Psoas muscle (tissue), 8 donors: ENCODE measurements around the gene KCNT2. TPM values are rescaled to one million over a fixed set of nuclear protein-coding genes. Genes with fewer than 3 reads are reported as not detected.

Experiments used
- ATAC-seq, 4 donors: fragments of 200-7000 bp; cut with Tn5 transposase; one replicate each; pipeline ENCODE4 v1.9.1; 2020; ENCODE audit warnings: moderate library complexity in 3 of 4, mild to moderate bottlenecking in 2 of 4
- DNase-seq, 2 donors: peaks; one replicate each; pipeline ENCODE4 v3.0.0-alpha.2; 2020
- H3K27ac ChIP-seq: fragments of 200-600 bp; one replicate; pipeline ENCODE4 v1.8.0; 2022
- H3K27me3 ChIP-seq, 3 donors: fragments of 200-600 bp in 1 of 3; one replicate each; pipeline versions ENCODE4 v1.6.1 to v1.8.0; 2013 to 2022; ENCODE audit warnings: low read length in 2 of 3, mild to moderate bottlenecking in 2 of 3, moderate library complexity in 1 of 3; ENCODE audit not compliant: insufficient read depth in 3 of 3
- H3K36me3 ChIP-seq, 2 donors: fragments of 200-600 bp in 1 of 2; one replicate each; pipeline versions ENCODE4 v1.6.1 to v1.8.0; 2013 to 2022; ENCODE audit warnings: low read depth in 1 of 2, mild to moderate bottlenecking in 1 of 2, moderate library complexity in 1 of 2; ENCODE audit not compliant: insufficient read depth in 1 of 2
- H3K4me1 ChIP-seq: fragments of 200-600 bp; one replicate; pipeline ENCODE4 v1.8.0; 2022
- H3K4me3 ChIP-seq: fragments of 200-600 bp; one replicate; pipeline ENCODE4 v1.8.0; 2022; ENCODE audit warnings: mild to moderate bottlenecking
- H3K9me3 ChIP-seq: fragments of 200-600 bp; one replicate; pipeline ENCODE4 v1.8.0; 2022
- WGBS, 3 donors: extraction: QIAGEN DNeasy Blood & Tissue Kit; methylation state at CpG; one replicate each; pipeline versions ENCODE4 v1.1.6 to v1.1.7; 2013; 5-methylcytosine and 5-hydroxymethylcytosine counted together
- intact Hi-C, 2 donors: fragments of 100-400 bp; cut with DNase I; formaldehyde crosslinking; loops; one replicate each; pipeline versions ENCODE4 v1.11.0 to v1.14.2; 2022
- polyA plus RNA-seq, 3 donors: library from polyadenylated mRNA; stranded (reverse); fragments of 200-250 nt; gene quantifications; one replicate each; pipeline ENCODE4 v1.2.3, GENCODE V29; 2013
- total RNA-seq, 4 donors: library from RNA; stranded (reverse); fragmentation: NEBNext Ultra II Directional in 2 of 4; extraction: Animal tissue kit (Norgen Biotek cat#: 25700) in 2 of 4; gene quantifications; one replicate each; pipeline versions ENCODE4 v1.2.1 to v1.2.4, GENCODE V29; 2021 to 2023
- TF ChIP-seq, protein P1 (sequence below): fragments of 200-600 bp; IDR thresholded peaks from one replicate; pipeline ENCODE4 v1.8.0; 2022; ENCODE audit warnings: antibody characterized with exemption
- donor health status: healthy with polysubstance abuse.
- donor health status: DM: no; HTN: no; CAD: no; lungs with moderate emphysema.
- donor health status: Bipolar disorder and iron deficiency.
- donor health status: healthy.
- donor health status: DM: yes; HTN: yes; CAD: no.
- donor health status: DM: no; HTN: no; CAD: no.
- donor health status: DM: no; HTN: no; CAD: no.
- donor health status: DM: yes; HTN: yes; CAD: no.

KCNT2 gene
- total and polyA plus RNA-seq, 7 donors, result 0.04 to 1.2 (median 0.12) TPM

- no peak overlapping the region for H3K27ac ChIP-seq
Observed at GRCh38 chr1:196423612-196424011, 184.6 kb downstream of the KCNT2 start.

GRCh38 chr1:196418772-196419171 lies 189.5 kb downstream of the KCNT2 start:
- TF ChIP-seq, protein P1, sequence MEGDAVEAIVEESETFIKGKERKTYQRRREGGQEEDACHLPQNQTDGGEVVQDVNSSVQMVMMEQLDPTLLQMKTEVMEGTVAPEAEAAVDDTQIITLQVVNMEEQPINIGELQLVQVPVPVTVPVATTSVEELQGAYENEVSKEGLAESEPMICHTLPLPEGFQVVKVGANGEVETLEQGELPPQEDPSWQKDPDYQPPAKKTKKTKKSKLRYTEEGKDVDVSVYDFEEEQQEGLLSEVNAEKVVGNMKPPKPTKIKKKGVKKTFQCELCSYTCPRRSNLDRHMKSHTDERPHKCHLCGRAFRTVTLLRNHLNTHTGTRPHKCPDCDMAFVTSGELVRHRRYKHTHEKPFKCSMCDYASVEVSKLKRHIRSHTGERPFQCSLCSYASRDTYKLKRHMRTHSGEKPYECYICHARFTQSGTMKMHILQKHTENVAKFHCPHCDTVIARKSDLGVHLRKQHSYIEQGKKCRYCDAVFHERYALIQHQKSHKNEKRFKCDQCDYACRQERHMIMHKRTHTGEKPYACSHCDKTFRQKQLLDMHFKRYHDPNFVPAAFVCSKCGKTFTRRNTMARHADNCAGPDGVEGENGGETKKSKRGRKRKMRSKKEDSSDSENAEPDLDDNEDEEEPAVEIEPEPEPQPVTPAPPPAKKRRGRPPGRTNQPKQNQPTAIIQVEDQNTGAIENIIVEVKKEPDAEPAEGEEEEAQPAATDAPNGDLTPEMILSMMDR, result no peak
- Histone ChIP-seq H3K4me1 (no peaks in the 10 kb centered on the region), H3K4me3 (no peak overlapping the region), H3K9me3 (no peaks in the 10 kb centered on the region), H3K27me3 (no peaks in the 10 kb centered on the region), H3K27ac (no peak overlapping the region), H3K36me3 (no peaks in the 10 kb centered on the region)
- WGBS, 3 donors, result 96 to 100% (median 96%) methylated on average over 1 of the region's 1 CpG
- intact Hi-C loops, result no loop called here
- no peak for ATAC-seq
- DNase-seq, result no peak

More at GRCh38 chr1:196423612-196424011, 184.6 kb downstream of the KCNT2 start:
- DNase-seq (no peak), ATAC-seq (no peak)
- TF ChIP-seq, protein P1, result no peak
- Histone ChIP-seq H3K9me3 (no peaks in the 10 kb centered on the region), H3K27me3 (no peaks in the 10 kb centered on the region), H3K4me1 (no peaks in the 10 kb centered on the region), H3K4me3 (no peak overlapping the region), H3K36me3 (no peaks in the 10 kb centered on the region)
- intact Hi-C loops, result no loop called here

DNA sequence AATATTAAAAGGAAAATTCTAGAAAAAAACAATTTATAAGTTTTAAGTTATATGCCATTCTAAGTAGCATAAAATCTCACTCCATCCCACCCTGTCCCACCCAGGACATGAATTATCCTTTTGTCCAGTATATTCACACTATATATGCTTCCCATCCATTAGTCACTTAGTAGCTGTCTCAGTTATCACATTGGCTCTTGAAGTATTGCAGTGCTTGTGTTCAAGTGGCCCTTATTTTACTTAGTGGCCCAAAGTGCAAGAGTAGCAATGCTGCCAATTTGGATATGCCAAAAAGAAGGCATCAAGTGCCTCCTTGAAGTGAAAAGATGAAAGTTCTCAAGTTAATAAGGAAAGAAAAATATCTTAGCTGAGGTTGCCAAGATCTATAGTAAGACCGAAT lies 192.3 kb downstream of the KCNT2 start:
- TF ChIP-seq, protein P1, result no peak
- Histone ChIP-seq H3K4me3 (no peak overlapping the region), H3K9me3 (no peaks in the 10 kb centered on the region), H3K4me1 (no peaks in the 10 kb centered on the region), H3K27me3 (no peaks in the 10 kb centered on the region), H3K27ac (no peak overlapping the region), H3K36me3 (no peaks in the 10 kb centered on the region)
- ATAC-seq (no peak), DNase-seq (no peak)
- intact Hi-C loops, result no loop called here
- 93 to 97% (median 97%) methylated on average over 1 of the region's 1 CpG for WGBS, 3 donors

- intact Hi-C loops, result no loop called here
- no peaks in the 10 kb centered on the region for H3K4me1 ChIP-seq
- no peak overlapping the region for H3K27ac ChIP-seq
- no peak for ATAC-seq
- no peaks in the 10 kb centered on the region for H3K36me3 ChIP-seq
- DNase-seq, result no peak
- no peaks in the 10 kb centered on the region for H3K27me3 ChIP-seq
- no peak overlapping the region for H3K4me3 ChIP-seq
- WGBS, 3 donors, result 89 to 97% (median 91%) methylated on average over 2 of the region's 2 CpGs
- H3K9me3 ChIP-seq, result no peaks in the 10 kb centered on the region
- TF ChIP-seq, protein P1, result no peak
Observed at GRCh38 chr1:196412326-196412725, 195.9 kb downstream of the KCNT2 start.

DNA sequence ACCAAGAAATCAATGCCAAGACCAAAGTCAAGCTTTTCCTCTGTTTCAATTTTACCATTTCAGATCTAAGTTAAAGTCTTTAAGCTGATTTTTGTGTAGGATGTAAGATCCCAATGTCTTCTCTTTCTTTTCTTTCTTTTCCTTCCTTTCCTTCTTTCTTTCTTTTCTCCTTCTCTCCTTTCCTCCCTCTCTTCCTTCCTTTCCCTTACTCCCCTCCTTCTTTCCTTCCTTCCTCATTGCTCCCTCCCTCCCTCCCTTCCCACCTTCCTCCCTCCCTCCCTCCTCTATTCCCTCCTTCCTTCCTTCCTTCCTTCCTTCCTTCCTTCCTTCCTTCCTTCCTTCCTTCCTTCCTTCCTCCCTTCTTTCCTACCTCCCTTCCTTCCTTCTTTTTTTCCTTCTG lies 197.5 kb downstream of the KCNT2 start:
- H3K27ac ChIP-seq, result no peak overlapping the region
- TF ChIP-seq, protein P1, result no peak
- H3K36me3 ChIP-seq, result no peaks in the 10 kb centered on the region
- intact Hi-C loops, result no loop called here
- no peaks in the 10 kb centered on the region for H3K9me3 ChIP-seq
- ATAC-seq (no peak), DNase-seq (no peak)
- H3K4me1 ChIP-seq, result no peaks in the 10 kb centered on the region
- no peaks in the 10 kb centered on the region for H3K27me3 ChIP-seq
- no peak overlapping the region for H3K4me3 ChIP-seq
